GM21390 (cell line): ENCODE measurements around the gene MTMR1.
A peak's percentile ranks its signal among the peaks of the same experiment; 100 is the strongest.

Source experiments
- ATAC-seq: cut with Tn5 transposase; IDR thresholded peaks from one replicate; pipeline ENCODE4 v1.9.1; 2021; ENCODE audit not compliant: unreplicated experiment

Gene MTMR1

GRCh38 chrX:150777328-150777992 is 84.3 kb downstream of the MTMR1 start:
- no peak for ATAC-seq

GRCh38 chrX:150779385-150779784 is 86.2 kb downstream of the MTMR1 start:
- ATAC-seq, result no peak

- no peak for ATAC-seq
These were observed 88.5 kb downstream of the MTMR1 start for GRCh38 chrX:150781677-150782076.

GRCh38 chrX:150790021-150790420 is 96.8 kb downstream of the MTMR1 start:
- peak; percentile 78 for ATAC-seq

- ATAC-seq, result no peak
These were observed 99.8 kb downstream of the MTMR1 start for GRCh38 chrX:150792949-150793527.

GRCh38 chrX:150805736-150806135 is 112.5 kb downstream of the MTMR1 start:
- ATAC-seq, result no peak

GRCh38 chrX:150806827-150807226 is 113.6 kb downstream of the MTMR1 start:
- no peak for ATAC-seq

GRCh38 chrX:150813922-150814321 is 120.7 kb downstream of the MTMR1 start:
- ATAC-seq, result no peak
